OCI-LY3 (cell line): Measurements from ENCODE around the gene AGBL1.

Experiments
- EZH2phosphoT487 ChIP-seq: fragments of 200-600 bp; shearing (Covaris generic); IDR thresholded peaks from 2 replicates; pipeline ENCODE4 v1.6.1; 2018; ENCODE audit warnings: antibody characterized with exemption, mixed run types, low read depth
- TF ChIP-seq, protein P1 (sequence below): fragments of 200-600, 300-600 bp; sonication (generic); IDR thresholded peaks from 2 replicates; pipeline ENCODE4 v1.5.1; 2014; ENCODE audit warnings: antibody characterized with exemption, low read length, low read depth

DNA sequence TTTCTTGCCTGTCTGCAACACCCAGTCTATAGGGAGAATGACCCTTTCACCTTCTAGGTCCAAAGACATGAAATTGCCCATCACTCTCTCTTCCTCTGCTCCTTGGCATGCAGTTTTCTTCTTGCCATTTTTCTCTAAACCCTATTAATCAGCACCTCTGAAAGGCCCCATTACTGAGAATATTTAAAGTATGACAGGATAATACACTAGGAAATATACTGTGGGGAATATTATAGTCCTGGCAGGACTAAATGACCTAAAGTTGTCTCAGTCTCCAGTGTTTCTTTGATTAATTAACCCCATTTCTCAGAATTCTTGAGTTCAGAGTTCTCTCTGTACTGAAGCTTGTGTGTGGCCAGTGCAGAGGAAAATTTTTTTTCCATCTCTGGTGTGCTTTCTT lies 730.7 kb downstream of the AGBL1 start:
- TF ChIP-seq, protein P1, sequence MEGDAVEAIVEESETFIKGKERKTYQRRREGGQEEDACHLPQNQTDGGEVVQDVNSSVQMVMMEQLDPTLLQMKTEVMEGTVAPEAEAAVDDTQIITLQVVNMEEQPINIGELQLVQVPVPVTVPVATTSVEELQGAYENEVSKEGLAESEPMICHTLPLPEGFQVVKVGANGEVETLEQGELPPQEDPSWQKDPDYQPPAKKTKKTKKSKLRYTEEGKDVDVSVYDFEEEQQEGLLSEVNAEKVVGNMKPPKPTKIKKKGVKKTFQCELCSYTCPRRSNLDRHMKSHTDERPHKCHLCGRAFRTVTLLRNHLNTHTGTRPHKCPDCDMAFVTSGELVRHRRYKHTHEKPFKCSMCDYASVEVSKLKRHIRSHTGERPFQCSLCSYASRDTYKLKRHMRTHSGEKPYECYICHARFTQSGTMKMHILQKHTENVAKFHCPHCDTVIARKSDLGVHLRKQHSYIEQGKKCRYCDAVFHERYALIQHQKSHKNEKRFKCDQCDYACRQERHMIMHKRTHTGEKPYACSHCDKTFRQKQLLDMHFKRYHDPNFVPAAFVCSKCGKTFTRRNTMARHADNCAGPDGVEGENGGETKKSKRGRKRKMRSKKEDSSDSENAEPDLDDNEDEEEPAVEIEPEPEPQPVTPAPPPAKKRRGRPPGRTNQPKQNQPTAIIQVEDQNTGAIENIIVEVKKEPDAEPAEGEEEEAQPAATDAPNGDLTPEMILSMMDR = no peak
- TF ChIP-seq EZH2phosphoT487 = no peak
